OCI-LY7 (cell line): ENCODE results near the gene PLEKHS1.

Experiments used
- CTCF ChIP-seq: fragments of 200-600 bp; sonication (generic); conservative IDR thresholded peaks from 2 replicates; pipeline ENCODE4 v1.5.1; 2014; ENCODE audit warnings: mild to moderate bottlenecking, antibody characterized with exemption, low read length, moderate library complexity, mixed read lengths
- EZH2phosphoT487 ChIP-seq: fragments of 200-600 bp; sonication (generic); IDR thresholded peaks from 2 replicates; pipeline ENCODE4 v1.6.1; 2018; ENCODE audit warnings: low read depth, borderline replicate concordance, mild to moderate bottlenecking, mixed run types, antibody characterized with exemption, low read length, moderate library complexity, mixed read lengths

GRCh38 chr10:113782367-113782766 is 30.9 kb downstream of the PLEKHS1 start:
- TF ChIP-seq CTCF (no peak), EZH2phosphoT487 (no peak)
